ENCODE measurements around the gene MLN.

The MLN gene

DNA sequence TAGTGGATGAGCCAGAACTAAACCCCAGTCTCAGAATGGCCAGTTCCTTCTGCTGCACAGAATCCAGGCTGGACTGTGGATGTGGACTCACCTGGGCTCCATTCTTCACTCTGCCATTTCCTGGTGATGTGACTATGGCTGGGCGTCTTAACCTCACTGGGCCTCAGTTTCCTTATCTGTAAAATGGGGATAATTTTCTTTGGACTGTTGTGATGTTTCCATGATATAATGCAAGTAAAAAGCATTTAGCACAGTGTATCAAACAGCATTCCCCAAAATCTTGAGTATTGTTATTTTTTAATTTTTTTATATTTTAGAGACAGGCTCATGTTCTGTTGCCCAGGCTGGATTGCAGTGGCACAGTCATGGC is 51.2 kb downstream of the MLN start:
- no peak for DNase-seq (ENCODE audit: low spot score)

DNA sequence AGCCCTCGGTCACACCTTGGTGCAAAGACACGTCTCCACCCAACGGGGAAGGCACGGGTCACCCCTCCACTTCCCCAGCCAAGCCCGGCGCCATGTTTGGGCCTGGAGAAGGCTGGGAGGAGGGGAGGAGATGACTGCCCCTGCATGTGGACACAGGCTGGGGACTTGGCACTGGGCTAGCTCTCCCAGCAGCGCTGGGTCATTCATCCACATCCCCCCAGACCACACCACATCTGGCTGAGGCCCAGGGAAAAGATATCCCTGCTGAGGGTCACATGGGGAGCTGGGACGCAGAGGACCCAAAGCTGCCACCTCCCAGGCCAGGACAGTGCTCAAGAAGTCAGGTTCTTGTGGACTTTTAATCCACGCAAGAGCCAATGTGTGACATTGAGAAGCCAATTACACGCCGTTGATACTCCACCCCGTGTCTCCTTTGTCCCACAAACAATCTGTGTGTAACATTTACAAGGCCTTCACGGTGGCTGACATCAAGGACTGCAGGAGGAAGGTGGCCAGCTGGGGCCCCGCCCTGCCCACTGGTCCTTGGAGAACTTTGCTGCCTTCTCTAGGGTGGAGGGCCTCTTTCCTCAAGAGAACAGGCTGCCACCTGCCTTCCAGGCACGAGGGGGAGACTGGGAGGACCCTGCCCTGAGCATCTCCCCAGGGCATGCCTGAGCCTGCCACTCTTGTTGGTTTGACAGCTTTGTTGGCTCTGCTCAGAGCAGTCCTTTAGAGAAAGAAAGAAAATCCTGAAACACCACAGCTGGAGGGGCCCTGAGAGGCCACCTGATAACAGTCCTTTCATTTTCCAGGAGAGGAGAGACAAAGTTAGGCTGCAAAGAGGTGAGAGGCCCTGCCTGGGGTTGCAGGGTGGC is 51.8 kb downstream of the MLN start:
- DNase-seq (ENCODE audit: low spot score): peak; percentile 49

DNA sequence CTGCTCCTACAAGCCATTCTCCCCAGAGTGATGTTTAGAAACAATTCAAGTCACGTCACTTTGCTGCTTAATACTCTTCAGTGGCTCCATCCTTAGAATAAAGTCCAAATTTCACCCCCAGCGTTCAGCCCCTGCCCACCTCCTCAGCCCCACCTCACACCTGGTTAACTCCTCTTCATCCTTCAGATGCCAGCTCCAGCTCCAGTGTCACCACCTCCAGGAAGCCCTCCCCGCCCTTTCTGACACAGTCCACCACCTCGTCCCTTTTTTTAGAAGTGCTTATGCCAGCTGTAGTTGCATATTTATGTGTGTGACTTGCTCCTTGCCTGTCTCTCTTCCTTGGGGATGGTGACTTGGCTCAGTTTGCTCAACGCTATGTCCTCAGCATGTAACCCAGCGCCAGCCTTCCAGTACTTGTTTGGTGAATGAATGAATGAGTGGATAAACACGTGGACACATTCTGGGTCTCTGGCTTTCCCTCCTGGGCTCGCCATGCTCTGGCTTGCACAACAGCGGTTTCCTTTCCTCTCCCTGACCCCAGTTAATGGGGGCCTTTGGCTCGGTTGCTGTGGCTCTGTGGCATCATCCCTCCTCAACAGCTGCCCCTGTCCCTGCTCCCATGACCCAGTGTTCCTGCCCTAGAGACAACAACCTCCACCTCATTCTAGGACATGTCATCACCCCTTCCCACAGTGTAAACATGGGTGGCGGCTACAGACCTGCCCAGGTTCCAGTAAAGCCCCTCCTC is 53.4 kb downstream of the MLN start:
- DNase-seq (ENCODE audit: low spot score): no peak

DNA sequence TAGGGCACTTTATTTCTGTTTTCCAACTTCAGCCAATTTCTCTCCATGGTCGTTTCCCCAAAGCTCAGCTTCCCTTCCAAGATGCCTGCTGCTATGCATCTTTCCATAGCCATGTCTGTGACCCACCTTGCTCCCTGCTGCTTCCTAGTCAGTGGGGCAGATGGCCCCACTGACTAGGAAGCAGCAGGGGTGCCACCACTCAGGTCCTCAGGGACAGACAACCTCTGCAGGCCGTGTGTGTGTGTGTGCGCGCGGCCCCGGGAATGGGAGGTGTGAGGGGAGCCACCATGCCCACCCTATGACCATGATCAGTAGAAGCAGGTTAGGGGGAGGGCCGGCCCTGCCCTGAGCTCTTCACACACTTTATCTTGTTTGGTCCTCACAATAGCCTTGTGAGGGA is 54.4 kb downstream of the MLN start:
- no peak for DNase-seq (ENCODE audit: low spot score)

DNA sequence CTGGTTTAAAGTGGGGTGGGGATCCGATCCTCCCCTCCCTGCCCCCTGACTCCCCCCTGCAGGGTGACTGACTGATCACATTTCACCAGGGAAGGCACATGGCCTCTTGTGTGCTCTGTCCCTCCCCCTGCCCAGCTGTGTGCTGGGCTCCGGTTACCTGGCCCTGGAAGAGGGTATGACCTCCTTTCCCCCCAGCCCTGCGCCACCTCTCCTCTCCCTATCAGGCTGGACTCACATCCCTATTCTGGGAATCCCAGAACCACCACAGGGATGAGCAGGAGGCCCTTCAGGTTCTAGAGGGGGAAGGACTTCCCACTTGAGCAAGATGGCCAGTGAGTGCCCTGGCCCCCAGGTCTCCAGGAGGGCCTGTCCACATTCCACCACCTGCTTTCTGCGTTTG is 55.0 kb downstream of the MLN start:
- DNase-seq (ENCODE audit: low spot score): no peak

DNA sequence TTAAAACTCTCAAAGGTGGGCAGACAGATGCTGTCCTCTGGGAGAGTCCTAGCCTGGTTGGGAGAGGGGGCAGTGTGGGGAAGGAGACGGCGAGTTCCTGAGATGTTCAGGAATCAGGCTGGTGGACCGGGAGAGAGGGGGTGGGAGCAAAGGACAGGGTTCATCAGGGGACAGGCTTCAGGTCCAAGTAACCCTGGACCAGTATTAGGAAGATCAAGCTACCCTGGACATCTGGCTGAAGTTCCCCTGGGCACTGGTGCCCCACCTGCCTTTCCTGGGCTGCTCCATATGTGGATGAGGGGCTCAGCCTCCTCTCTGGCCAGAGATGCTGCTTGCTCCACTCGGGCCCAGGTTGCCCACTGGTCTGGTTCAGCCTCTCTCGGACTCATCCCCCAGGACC is 56.0 kb downstream of the MLN start:
- no peak for DNase-seq (ENCODE audit: low spot score)

DNA sequence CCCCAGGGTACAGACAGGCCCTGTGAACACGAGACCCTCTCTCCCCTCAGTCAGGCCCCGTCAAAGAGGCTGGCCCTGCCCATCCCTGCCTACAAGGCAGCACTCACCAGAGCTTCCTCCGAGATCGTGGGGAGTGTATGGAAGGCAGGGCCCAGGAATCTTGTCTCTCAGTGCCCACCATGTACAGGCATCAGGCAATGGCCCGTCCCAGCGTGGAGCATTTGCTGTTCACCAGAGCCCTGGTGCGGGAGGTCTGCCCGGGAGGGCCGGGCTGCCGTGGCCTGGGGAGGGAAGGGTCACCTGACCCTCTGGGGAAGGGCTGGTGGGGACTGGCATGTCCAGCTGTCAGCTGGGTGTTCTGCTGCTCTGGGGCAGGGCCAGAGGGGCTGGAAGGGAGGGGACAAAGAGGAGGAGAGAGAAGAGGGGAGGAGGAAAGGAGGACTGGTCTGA is 57.1 kb downstream of the MLN start, which contains the start of gene IP6K3:
IP6K3 (minus strand) TSS at position 255 of the 450 bp plus-strand sequence. CDS start 11,429 bp downstream, outside the sequence.
- DNase-seq (ENCODE audit: low spot score): no peak

DNA sequence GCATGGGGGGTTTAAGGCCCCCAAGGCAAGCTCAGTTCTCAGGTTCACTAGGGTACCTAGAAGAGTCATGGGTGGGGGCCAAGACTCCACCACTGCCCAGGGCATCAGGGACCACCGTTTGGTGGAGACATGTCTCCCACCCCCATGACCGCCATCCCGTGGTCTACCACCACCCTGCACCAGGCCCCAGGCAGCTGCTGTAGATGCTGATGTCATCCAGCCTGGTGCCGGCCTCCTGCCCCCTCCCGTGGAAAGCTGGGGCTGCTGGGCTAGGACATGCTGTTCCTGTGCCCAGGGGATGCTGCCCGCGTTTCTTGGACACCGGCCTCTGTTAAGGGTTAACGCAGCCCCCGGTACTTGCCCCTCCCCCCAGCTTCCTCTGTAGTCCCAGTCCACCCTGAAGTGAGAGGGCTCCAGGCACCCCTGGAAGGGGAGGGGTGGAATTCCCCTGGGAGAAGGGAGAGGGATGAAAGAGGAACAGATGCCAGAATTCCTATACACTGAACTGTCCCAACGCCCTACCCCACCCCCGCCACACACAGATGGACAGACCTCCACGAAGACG is 57.7 kb downstream of the MLN start:
- DNase-seq (ENCODE audit: low spot score): no peak

DNA sequence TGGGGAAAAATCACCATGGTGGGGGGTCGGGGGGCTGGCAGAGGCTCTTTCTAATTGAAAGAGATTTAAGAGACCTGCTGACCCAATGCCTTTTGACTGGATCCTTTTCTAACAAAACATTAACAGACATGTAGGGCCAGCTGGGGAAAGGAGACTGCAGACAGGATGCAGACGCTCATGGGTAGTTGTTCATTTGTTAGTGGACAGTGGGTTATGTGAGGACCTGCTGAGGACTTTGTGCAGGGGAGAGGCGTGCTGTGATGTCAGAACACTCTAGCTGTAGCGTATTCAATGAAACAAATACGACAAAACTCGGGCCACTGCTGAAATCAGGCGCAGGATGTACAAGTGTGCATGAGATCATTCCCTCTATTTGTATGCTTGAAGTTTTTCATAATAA is 58.3 kb downstream of the MLN start:
- no peak for DNase-seq (ENCODE audit: low spot score)

DNA sequence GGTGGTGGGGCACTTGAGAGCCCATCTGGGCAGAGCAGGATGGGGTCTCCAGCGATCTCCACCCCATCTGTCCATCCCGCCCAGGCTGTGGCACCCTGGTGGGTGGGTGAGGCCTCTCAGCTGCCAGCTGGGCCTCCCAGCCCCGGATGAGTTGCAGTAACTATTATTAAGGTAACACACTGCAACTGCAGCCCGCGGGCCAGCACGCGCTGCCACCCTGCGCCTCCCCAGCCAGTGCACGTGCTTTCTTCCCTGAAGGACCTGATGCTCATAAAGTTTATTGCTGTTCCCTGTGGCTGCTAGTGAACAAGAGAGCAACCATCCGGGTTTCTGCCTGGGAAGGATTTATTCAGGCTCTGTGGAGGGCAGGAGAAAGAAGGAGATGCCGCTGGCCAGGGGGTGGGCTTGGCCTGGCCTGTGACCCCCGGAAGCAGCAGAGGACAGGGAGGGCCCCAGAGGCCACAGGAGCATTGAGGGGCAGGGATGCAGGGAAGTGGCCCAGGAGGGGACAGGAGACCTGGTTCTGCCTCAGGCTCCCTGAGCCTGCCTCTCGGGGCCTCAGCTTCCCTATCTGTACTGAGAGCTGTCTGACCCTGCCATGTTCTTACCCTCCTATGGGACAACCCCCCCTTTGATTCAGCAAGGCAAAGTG is 58.8 kb downstream of the MLN start:
- no peak for DNase-seq (ENCODE audit: low spot score)
